SHP77 (cell line): Measurements from ENCODE around the gene AR.

Experiments
- DNase-seq, 2 experiments: peaks; one replicate each; lab custom pipeline; 2025; lab: John Stamatoyannopoulos, UW

The AR gene

DNA sequence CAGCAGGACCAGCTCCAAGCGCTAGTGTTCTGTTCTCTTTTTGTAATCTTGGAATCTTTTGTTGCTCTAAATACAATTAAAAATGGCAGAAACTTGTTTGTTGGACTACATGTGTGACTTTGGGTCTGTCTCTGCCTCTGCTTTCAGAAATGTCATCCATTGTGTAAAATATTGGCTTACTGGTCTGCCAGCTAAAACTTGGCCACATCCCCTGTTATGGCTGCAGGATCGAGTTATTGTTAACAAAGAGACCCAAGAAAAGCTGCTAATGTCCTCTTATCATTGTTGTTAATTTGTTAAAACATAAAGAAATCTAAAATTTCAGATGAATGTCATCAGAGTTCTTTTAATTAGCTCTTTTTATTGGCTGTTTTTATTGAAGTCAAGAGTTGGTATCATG, 186.5 kb downstream of the AR start:
- no peak for DNase-seq

DNA sequence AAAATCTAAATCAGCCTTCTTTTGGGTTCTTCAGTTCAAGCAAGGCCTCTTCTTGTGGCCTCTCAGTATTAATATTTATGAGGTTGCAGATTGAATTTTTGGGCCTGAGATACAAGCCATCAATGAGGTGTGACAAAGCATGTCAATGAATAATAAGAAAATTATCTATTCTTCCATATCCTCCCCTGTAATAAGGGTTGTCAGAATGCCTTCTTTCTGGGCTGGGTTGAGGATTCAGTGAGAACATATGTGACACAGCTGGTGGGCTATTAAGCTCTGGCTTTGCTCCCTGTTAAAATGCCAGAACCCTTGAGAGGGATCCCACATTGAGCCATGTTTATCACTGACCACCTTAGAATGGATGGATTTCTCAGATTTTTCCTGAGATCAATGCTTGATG, 187.2 kb downstream of the AR start:
- no peak for DNase-seq

DNA sequence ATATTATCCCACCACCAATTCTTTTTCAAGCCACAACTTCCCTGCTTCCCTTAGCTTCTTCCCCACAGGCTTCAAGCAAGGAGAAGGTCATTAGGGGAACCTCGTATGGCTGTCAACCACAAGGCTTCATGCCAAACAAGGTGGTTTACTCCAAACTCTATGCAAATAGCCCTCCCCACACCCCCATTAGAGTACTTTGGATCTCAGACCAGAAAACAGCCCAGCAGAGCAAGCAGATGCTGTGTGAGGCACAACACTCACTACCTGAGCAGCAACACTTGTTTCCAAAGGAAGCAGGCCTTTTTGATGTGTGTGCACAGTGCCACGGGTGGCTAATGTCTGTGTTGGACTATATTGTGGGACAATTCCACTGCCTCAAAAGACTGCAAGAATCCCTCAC, 189.0 kb downstream of the AR start:
- no peak for DNase-seq

DNA sequence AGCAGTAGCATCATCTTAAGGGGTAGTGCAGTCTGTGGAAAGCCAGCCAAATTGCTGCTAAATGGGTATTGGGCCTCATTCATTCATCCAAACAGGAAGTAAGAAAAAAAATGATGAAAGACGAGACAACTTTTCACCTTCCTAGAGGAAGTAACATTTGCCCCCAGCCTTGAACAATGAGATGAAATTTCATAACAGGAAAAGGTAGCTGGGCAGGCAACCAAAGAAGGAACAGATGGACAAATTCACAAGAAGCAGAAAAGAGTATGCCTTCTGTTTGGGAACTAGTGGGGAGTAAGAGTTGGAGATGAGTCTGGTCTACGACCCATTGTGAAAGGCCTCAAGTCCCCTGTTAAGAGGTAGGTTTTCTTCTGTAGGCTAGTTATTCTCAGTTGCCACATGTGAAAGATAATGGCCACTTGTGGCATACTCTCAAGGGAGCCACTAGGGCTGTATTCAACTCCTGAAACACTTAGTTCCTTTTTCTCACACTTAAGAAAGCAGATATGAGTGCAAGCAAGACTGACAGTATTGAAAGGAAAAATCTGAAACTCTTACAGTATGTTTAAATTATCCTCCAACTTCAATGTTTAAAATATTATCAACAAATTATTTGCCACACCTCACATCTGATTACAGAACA, 190.4 kb downstream of the AR start:
- DNase-seq, result no peak

DNA sequence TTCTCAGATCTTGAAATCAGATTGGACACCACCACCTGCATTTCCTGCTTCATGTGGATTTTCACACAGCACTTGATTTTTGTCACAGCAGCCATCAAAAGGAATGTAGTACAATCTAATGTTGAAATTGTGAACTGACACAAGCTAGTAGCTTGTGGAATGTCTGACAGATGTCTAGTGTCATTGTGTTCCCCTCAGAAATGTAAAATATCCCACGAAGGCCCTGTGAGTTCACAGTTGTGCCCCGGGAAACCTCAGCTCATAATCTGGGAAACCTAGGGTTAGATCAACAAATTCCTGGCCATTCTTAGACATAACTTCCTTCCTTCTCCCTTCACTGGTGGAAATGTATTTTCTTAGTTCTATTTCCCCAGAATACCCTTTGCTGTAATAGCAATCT, 205.7 kb downstream of the AR start:
- no peak for DNase-seq

DNA sequence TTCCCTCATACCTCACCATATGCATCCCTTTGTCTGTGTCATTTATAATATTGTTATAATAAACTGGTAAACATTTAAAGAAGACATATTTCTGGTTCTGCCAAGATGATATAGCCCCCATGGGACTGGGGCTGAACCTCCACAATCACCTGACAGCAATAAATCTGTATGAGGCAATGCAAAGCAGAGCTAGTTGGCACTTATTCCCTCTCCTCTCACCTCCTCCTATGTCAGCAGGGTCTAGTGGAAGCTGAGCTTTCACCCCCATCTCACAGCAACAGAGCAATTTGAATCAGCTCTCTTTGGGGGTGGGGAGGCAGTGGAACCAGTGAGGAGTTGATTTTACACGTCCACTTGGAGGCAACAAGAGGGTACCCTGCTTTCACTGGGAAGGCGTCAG, 206.9 kb downstream of the AR start:
- DNase-seq, result no peak

DNA sequence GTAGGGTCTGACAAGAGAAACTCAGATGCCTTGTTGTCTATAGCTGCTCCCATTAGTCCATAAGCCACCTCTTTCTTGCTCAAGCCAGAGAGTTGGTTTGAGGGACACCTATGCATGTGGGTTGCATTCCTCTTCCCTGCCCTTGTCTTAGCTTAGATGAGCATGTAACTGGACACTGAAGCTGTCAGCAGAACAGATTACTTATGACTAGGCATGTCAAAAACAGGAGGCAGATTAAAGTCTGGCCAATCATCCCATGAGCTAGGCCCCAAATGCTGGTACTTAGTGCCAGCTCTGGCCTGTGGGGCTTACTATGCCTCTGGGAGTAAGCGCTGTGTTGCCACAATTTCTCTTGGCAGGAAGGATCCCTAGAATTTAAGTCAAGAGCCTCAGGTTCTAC, 215.2 kb downstream of the AR start:
- DNase-seq, result no peak

DNA sequence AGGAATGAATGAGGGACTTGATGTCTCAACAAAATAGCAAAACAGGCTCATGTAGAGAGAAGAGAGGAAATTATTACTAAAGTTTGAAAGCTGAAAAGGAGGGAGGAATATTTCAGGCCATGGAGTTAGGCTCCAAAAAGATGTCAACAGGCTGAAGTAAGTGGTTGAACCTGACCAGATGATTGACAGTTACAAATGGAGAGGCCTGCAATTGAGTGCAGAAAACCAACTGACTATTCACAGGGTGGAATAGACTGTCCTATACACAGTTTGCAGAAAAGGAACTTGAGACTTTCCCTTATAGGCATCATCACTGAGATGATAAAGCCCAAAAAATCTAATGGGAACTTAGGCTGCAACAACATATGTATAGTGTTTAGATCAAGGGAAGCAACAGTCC, 233.3 kb downstream of the AR start:
- no peak for DNase-seq

DNA sequence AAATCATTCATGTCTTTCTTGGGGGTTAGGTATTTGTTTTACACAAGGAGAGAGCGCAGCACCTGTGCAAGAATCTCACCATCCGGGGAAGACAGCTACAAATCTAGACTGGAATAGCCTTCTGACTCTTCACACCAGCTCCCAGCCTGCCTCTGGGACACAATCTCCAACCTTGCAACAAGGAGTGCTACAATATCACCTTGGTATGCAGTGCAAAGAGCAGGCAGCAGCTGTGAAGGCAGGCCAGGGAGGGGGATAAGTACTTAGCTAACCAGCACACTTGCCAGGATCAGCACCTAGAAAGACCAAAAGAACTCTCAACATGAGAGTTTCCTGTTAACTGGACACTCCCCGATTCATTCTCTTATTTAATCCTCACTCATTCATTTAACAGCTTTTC, 235.3 kb downstream of the AR start:
- no peak for DNase-seq
